K562 (cell line): Measurements from ENCODE around the gene ELP1. TPM values are rescaled to one million over a fixed set of nuclear protein-coding genes. Genes with fewer than 3 reads are reported as not detected.

Experiments
- CHCHD3 ChIP-seq: fragments of 250-450 bp; sonication (Bioruptor Pico); IDR thresholded peaks from 2 replicates; pipeline ENCODE4 v2.1.2; 2022; ENCODE audit warnings: mild to moderate bottlenecking
- ZNF263 ChIP-seq: sonication (generic); formaldehyde crosslinking; IDR thresholded peaks from 2 replicates; pipeline ENCODE4 v1.8.0; 2022; ENCODE audit warnings: mild to moderate bottlenecking, missing genetic modification reagents, borderline replicate concordance
- polyA plus RNA-seq, 8 experiments: library from polyadenylated mRNA; depleted of rRNA in 4 of 8; stranded (reverse) in 5 of 8; unstranded in 3 of 8; fragments of >200 nt; fragmentation: Nextera tagmentation in 2 of 8; fragmentation: Illumina TruSeq in 1 of 8; extraction: Ambion mirVana in 2 of 8; extraction: Trizol in 1 of 8; gene quantifications; 2 replicates each; pipeline versions ENCODE4 v1.2.1 to v1.2.3, GENCODE V29; 2011 to 2014; ENCODE audit warnings: inconsistent platforms in 1 of 8, missing spikeins in 1 of 8
- total RNA-seq, 7 experiments: library from RNA; depleted of rRNA in 6 of 7; stranded (reverse); fragments of >200 nt in 6 of 7; fragmentation: Illumina TruSeq in 2 of 7; extraction: Trizol in 2 of 7; gene quantifications; 2 replicates each; pipeline versions ENCODE4 v1.2.1 to v1.2.3, GENCODE V29; 2011 to 2021; ENCODE audit warnings: low replicate concordance in 1 of 7
- TF ChIP-seq, protein P1 (sequence below): fragments of 450-650 bp; IDR thresholded peaks from 2 replicates; pipeline ENCODE4 v1.6.1; 2016; ENCODE audit warnings: mild to moderate bottlenecking, moderate library complexity

The ELP1 gene
- total and polyA plus RNA-seq, 9 of the 15 experiments (the other 6 are each of a cell fraction or from before 2014, with no cell fraction given), result 17.0 to 48.6 (median 39.7) TPM

DNA sequence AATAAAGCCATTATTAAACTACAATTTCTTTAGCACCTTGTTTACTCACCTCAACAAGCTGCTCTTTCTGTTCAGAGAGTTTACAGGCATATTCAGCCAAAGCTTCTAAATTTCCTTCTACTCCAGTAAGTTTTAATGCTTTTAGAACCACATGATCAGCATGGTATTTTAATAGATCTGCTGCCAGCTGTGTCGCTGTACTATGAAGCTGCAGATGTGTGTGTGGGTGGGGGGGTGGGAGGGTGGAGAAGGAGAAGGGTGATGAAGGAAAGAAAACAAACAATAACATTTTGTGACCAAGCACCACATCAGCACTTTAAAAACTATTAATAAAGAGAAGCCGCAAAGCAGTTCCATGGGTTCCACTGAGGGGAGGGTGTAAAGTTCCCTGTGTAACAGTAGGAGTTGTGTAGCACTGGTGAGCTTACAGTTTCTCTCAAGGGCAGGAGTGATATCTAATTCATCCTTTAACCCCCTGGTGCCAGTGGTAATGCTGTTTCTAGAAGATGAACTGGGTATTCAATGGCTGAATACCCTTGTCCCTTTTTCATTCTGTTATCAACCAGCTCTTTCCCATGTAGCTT is 38.8 kb upstream of the ELP1 start (continued):
- TF ChIP-seq, protein P1, sequence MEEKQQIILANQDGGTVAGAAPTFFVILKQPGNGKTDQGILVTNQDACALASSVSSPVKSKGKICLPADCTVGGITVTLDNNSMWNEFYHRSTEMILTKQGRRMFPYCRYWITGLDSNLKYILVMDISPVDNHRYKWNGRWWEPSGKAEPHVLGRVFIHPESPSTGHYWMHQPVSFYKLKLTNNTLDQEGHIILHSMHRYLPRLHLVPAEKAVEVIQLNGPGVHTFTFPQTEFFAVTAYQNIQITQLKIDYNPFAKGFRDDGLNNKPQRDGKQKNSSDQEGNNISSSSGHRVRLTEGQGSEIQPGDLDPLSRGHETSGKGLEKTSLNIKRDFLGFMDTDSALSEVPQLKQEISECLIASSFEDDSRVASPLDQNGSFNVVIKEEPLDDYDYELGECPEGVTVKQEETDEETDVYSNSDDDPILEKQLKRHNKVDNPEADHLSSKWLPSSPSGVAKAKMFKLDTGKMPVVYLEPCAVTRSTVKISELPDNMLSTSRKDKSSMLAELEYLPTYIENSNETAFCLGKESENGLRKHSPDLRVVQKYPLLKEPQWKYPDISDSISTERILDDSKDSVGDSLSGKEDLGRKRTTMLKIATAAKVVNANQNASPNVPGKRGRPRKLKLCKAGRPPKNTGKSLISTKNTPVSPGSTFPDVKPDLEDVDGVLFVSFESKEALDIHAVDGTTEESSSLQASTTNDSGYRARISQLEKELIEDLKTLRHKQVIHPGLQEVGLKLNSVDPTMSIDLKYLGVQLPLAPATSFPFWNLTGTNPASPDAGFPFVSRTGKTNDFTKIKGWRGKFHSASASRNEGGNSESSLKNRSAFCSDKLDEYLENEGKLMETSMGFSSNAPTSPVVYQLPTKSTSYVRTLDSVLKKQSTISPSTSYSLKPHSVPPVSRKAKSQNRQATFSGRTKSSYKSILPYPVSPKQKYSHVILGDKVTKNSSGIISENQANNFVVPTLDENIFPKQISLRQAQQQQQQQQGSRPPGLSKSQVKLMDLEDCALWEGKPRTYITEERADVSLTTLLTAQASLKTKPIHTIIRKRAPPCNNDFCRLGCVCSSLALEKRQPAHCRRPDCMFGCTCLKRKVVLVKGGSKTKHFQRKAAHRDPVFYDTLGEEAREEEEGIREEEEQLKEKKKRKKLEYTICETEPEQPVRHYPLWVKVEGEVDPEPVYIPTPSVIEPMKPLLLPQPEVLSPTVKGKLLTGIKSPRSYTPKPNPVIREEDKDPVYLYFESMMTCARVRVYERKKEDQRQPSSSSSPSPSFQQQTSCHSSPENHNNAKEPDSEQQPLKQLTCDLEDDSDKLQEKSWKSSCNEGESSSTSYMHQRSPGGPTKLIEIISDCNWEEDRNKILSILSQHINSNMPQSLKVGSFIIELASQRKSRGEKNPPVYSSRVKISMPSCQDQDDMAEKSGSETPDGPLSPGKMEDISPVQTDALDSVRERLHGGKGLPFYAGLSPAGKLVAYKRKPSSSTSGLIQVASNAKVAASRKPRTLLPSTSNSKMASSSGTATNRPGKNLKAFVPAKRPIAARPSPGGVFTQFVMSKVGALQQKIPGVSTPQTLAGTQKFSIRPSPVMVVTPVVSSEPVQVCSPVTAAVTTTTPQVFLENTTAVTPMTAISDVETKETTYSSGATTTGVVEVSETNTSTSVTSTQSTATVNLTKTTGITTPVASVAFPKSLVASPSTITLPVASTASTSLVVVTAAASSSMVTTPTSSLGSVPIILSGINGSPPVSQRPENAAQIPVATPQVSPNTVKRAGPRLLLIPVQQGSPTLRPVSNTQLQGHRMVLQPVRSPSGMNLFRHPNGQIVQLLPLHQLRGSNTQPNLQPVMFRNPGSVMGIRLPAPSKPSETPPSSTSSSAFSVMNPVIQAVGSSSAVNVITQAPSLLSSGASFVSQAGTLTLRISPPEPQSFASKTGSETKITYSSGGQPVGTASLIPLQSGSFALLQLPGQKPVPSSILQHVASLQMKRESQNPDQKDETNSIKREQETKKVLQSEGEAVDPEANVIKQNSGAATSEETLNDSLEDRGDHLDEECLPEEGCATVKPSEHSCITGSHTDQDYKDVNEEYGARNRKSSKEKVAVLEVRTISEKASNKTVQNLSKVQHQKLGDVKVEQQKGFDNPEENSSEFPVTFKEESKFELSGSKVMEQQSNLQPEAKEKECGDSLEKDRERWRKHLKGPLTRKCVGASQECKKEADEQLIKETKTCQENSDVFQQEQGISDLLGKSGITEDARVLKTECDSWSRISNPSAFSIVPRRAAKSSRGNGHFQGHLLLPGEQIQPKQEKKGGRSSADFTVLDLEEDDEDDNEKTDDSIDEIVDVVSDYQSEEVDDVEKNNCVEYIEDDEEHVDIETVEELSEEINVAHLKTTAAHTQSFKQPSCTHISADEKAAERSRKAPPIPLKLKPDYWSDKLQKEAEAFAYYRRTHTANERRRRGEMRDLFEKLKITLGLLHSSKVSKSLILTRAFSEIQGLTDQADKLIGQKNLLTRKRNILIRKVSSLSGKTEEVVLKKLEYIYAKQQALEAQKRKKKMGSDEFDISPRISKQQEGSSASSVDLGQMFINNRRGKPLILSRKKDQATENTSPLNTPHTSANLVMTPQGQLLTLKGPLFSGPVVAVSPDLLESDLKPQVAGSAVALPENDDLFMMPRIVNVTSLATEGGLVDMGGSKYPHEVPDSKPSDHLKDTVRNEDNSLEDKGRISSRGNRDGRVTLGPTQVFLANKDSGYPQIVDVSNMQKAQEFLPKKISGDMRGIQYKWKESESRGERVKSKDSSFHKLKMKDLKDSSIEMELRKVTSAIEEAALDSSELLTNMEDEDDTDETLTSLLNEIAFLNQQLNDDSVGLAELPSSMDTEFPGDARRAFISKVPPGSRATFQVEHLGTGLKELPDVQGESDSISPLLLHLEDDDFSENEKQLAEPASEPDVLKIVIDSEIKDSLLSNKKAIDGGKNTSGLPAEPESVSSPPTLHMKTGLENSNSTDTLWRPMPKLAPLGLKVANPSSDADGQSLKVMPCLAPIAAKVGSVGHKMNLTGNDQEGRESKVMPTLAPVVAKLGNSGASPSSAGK, result no peak
- TF ChIP-seq ZNF263 (CRISPR knock-in tag) (no peak), CHCHD3 (CRISPR knock-in tag) (no peak)
